NOMO-1 (cell line): Measurements from ENCODE around the gene IZUMO4.
A peak's percentile ranks its signal among the peaks of the same experiment; 100 is the strongest.

Experiments
- DNase-seq, 2 experiments: peaks; one replicate each; lab custom pipeline; 2025; ENCODE audit not compliant: unreplicated experiment in 2 of 2; lab: John Stamatoyannopoulos, UW

Gene IZUMO4

GRCh38 chr19:2096480-2097202 is at the start of gene IZUMO4:
Gene IZUMO4 (plus strand): TSS chr19:2096915. CDS start chr19:2096946, 31 bp downstream.
- peak; percentile 98 for DNase-seq

- DNase-seq = no peak
Observed at GRCh38 chr19:2047076-2047448, 49.7 kb upstream of the IZUMO4 start.

- DNase-seq = no peak
Observed at GRCh38 chr19:2047449-2048103, 49.1 kb upstream of the IZUMO4 start.

GRCh38 chr19:2048104-2048958 is 48.4 kb upstream of the IZUMO4 start:
- DNase-seq = no peak

GRCh38 chr19:2048959-2049740 is 47.6 kb upstream of the IZUMO4 start:
- no peak for DNase-seq

- peak; percentile 87 to 96 for DNase-seq
Observed at GRCh38 chr19:2049741-2050348, 46.9 kb upstream of the IZUMO4 start.

- DNase-seq = no peak
Observed at GRCh38 chr19:2050349-2050990, 46.2 kb upstream of the IZUMO4 start.

GRCh38 chr19:2050991-2051772 is 45.5 kb upstream of the IZUMO4 start, which contains the start of gene MKNK2:
Gene MKNK2 (minus strand): TSS chr19:2051244. CDS start chr19:2050851, 393 bp downstream.
- DNase-seq = peak; percentile 66 to 87

GRCh38 chr19:2051773-2052704 is 44.7 kb upstream of the IZUMO4 start:
- no peak for DNase-seq

- no peak for DNase-seq
Observed at GRCh38 chr19:2053601-2054389, 42.9 kb upstream of the IZUMO4 start.

GRCh38 chr19:2054763-2055162 is 42.0 kb upstream of the IZUMO4 start:
- DNase-seq = no peak

GRCh38 chr19:2055931-2056836 is 40.5 kb upstream of the IZUMO4 start:
- no peak for DNase-seq

- no peak for DNase-seq
Observed at GRCh38 chr19:2056837-2057192, 39.9 kb upstream of the IZUMO4 start.

- DNase-seq = no peak
Observed at GRCh38 chr19:2057484-2058469, 38.9 kb upstream of the IZUMO4 start.
